Loucy (cell line): ENCODE results near the gene CD151.

Experiments
- EZH2phosphoT487 ChIP-seq: fragments of 200-600 bp; IDR thresholded peaks from 2 replicates; pipeline ENCODE4 v1.6.1; 2018; ENCODE audit warnings: antibody characterized with exemption, mild to moderate bottlenecking, moderate library complexity, borderline replicate concordance
- TF ChIP-seq, protein P1 (sequence below): fragments of 200-600 bp; sonication (generic); conservative IDR thresholded peaks from 2 replicates; pipeline ENCODE4 v1.5.1; 2014; ENCODE audit warnings: mild to moderate bottlenecking, antibody characterized with exemption, low read length

DNA sequence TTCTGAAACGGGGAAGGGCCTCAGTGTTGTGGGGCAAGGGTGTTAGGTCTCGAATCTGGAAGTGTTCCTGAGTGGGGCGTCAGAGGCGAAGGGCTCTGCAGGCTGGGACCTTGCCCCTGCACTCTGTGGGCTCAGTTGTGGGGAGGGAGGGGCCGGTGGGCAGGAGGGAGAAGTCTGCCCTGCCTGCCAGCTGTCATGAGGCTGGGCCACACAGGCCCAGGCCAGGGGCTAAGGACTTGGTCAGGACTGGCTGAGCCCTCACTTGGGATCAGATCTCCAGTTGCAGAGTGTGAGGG is 4.9 kb upstream of the CD151 start, which contains the start of gene CRACR2B:
- TF ChIP-seq, protein P1, sequence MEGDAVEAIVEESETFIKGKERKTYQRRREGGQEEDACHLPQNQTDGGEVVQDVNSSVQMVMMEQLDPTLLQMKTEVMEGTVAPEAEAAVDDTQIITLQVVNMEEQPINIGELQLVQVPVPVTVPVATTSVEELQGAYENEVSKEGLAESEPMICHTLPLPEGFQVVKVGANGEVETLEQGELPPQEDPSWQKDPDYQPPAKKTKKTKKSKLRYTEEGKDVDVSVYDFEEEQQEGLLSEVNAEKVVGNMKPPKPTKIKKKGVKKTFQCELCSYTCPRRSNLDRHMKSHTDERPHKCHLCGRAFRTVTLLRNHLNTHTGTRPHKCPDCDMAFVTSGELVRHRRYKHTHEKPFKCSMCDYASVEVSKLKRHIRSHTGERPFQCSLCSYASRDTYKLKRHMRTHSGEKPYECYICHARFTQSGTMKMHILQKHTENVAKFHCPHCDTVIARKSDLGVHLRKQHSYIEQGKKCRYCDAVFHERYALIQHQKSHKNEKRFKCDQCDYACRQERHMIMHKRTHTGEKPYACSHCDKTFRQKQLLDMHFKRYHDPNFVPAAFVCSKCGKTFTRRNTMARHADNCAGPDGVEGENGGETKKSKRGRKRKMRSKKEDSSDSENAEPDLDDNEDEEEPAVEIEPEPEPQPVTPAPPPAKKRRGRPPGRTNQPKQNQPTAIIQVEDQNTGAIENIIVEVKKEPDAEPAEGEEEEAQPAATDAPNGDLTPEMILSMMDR = no peak
- no peak for TF ChIP-seq EZH2phosphoT487
